T-helper 22 cell (primary cell): ENCODE data around the gene ADGRB2.

Experiments used
- DNase-seq: peaks from one replicate; pipeline ENCODE4 v3.0.0-alpha.2; 2020; ENCODE audit warnings: low read depth

ADGRB2 gene

GRCh38 chr1:31795801-31796621, 31.9 kb upstream of the ADGRB2 start:
- no peak for DNase-seq

- DNase-seq, result no peak
Observed at GRCh38 chr1:31795096-31795675, 31.0 kb upstream of the ADGRB2 start.

- DNase-seq, result no peak
Observed at GRCh38 chr1:31793586-31794285, 29.6 kb upstream of the ADGRB2 start.

DNA sequence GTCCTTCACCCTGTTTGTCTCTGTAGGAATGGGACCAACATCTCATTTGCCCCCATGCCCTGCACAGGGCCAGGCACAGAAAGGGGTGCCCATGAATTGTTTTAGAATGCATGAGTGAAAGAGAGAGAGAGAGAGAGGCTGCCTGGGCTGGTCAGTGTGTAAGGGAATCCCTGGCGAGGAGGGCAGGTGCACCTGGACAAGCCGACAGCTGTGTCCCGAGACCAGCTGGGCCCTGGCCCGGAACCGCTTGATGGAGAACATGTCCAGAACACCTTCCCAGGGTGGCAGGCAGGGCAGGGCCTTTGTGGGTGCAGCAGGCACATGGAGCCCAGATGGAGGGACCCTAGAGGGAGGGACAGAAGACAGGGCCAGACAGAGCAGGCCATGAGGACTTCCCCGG, 28.9 kb upstream of the ADGRB2 start:
- no peak for DNase-seq

DNA sequence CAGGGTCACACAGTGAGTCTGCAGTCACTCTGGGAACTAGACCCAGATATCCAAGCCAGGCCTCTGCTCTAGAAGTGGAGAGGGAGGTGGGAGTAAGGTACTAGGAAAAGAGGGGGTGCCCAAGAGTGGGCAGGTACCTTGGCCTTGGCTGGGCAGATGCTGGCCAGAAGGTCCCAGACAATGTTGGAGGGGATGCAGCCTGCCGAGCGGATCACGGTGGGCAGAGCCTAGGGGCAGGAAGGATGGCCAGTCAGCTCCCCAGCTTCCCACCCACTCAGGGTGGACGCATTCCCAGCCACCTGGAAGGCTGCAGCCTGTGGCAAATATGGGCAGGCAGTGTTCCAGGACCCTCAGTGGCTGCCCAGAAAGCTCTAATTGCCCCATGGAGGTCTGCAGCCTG, 28.4 kb upstream of the ADGRB2 start:
- DNase-seq, result no peak

DNA sequence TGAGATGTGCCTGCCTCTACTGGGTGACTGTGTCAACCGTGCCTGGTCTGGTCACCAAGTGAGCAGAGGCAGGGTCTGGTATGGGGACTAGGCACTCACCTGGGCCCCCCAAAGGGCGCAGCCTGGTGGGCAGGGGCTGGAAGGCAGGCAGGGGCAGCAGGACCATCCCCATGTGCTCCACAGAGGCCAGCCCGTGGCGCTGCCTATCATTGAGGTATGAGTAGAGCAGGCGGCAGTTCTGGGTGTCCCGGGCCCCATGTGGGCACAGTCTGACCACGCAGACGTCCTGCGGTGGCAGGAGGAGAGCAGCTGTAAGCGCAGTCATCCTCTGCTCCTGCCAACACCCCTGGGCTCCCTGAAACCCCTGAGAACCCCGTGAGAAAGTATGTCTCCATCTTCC, 28.0 kb upstream of the ADGRB2 start:
- DNase-seq, result no peak

- DNase-seq, result no peak
Observed at GRCh38 chr1:31791131-31791858, 27.2 kb upstream of the ADGRB2 start.

GRCh38 chr1:31790641-31791091, 26.5 kb upstream of the ADGRB2 start:
- no peak for DNase-seq

DNA sequence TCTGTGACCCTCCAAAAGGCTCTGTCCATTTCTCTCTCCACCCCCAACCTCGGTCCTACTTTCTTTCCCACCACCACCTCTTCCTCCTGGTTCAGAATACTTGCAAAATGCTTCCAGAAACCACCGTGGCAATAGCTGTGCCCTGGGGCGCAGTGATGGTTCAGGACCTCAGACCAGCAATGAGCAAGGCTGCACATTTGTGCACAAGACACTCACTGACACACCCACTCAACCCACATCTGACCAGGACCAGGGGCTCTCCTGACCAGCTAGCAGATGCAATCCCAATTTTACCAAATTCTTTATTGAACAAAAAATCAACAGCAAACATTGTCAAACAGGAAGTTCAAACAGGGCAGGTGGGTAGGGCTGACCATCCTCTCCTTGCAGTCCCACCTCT, 26.0 kb upstream of the ADGRB2 start:
- no peak for DNase-seq

GRCh38 chr1:31789259-31790065, 25.3 kb upstream of the ADGRB2 start:
- peak; percentile 80 for DNase-seq

DNA sequence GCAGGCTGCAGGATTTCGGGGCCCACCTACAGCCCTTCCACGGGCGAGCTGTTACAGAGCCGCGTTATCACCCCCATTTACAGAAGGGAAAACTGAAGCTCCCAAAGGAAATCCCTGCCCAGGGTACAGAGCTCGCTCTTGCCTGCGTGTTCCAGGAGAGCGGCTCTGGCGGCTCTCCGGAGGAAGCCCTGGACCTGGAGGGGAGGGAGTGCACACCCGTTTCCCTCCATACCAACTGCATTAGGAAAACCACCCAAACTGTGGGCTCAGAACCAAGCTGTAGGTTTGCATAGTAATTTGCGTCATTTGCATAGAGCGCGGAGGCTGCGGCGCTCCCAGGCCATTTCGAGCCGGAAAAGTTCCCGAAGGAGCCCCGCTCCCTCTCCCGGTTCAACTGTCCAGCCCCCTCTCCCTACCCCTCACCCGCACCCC, 24.7 kb upstream of the ADGRB2 start:
- no peak for DNase-seq

- DNase-seq, result peak; percentile 73
Observed at GRCh38 chr1:31788138-31788824, 24.1 kb upstream of the ADGRB2 start.

- DNase-seq, result no peak
Observed at GRCh38 chr1:31787786-31788137, 23.6 kb upstream of the ADGRB2 start.

DNA sequence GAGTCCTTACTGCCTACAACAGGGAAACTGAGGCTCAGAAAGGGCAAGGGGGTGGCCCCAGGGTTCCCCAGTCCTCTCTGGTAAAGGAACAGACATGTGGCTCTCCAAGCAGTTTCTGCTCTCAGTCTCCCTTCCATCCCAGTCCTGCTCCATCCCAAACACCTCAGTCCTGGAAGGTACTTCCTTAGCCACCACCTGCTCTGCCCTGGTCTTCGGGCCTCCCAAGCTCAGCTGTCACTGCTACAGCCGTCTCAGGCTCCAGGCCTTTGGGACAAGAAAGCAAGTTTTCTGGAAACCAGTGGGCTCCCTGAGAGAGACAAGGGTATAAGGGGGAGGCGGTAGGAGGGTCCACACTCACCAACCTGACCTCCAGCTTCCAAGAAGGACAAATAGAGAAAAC, 23.1 kb upstream of the ADGRB2 start:
- no peak for DNase-seq

- DNase-seq, result no peak
Observed at GRCh38 chr1:31786366-31787060, 22.4 kb upstream of the ADGRB2 start.

- DNase-seq, result no peak
Observed at GRCh38 chr1:31785947-31786290, 21.8 kb upstream of the ADGRB2 start.

GRCh38 chr1:31785020-31785946, 21.1 kb upstream of the ADGRB2 start:
- DNase-seq, result no peak

GRCh38 chr1:31784356-31785019, 20.3 kb upstream of the ADGRB2 start:
- DNase-seq, result no peak

GRCh38 chr1:31783846-31784245, 19.7 kb upstream of the ADGRB2 start:
- no peak for DNase-seq
